GM21825 (cell line): Measurements from ENCODE around the gene SCCPDH.

Experiments
- ATAC-seq: cut with Tn5 transposase; IDR thresholded peaks from one replicate; pipeline ENCODE4 v1.9.1; 2021; ENCODE audit warnings: mild to moderate bottlenecking, moderate library complexity; ENCODE audit not compliant: unreplicated experiment

SCCPDH gene

DNA sequence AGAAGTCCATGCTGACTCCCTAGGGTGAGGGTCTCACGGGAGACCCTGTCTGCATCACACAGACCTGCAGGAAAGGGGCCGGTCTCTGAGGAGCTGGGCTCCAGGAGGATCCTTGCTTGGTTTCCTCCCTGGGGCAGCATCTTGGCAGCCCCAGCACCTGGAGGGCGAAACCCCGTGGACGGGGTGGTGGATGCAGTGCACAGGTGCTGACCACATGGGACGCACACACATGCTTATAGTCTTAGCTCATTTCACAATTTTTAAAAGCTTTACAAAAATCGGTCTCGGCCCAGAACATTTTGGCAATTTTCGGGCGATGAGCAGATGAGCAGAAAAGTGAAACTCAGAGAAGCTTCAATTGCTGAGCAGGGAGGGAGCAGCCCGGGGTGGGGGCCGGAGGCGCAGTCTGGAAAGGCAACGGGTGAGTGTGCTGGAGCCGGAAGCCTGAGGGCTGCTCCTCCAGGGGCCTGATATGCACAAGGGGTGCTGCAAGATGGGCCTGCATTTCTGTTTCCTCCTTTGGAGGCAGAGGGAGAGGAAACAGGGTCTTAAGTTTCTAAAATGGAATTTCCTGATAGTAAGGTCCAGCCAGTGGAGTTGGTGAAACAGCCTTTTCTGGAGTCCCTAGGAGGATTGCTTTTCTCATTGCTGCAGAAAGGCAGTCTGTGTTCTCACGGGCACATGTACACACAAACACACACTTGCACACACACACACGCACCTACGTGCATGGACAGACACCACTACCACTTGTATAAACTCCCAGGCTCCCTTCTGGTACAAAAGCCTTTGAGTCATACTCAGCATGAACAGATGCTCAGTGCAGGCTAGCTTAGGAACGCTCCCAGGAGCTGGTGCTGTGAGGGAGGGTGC is 60.6 kb downstream of the SCCPDH start:
- peak; percentile 71 for ATAC-seq

DNA sequence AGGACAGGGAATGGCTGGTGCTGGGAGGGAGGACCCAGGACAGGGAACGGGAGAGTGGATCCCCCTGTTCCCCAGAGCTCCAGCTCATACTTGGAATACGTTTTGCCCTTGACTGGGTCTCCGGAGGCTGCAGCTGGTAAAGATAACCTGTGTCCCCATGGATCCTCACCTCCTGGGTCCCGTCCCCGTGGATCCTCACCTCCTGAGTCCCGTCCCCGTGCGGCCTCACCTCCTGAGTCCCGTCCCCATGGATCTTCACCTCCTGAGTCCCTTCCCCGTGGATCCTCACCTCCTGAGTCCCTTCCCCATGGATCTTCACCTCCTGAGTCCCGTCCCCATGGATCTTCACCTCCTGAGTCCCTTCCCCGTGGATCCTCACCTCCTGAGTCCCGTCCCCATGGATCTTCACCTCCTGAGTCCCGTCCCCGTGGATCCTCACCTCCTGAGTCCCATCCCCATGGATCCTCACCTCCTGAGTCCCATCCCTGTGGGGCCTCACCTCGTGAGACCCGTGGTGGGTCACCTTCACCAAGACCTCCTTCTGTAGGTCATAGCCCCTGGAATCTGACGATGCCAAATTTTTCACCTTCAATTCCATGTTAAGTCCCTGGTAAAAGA is 61.4 kb downstream of the SCCPDH start:
- ATAC-seq, result no peak

DNA sequence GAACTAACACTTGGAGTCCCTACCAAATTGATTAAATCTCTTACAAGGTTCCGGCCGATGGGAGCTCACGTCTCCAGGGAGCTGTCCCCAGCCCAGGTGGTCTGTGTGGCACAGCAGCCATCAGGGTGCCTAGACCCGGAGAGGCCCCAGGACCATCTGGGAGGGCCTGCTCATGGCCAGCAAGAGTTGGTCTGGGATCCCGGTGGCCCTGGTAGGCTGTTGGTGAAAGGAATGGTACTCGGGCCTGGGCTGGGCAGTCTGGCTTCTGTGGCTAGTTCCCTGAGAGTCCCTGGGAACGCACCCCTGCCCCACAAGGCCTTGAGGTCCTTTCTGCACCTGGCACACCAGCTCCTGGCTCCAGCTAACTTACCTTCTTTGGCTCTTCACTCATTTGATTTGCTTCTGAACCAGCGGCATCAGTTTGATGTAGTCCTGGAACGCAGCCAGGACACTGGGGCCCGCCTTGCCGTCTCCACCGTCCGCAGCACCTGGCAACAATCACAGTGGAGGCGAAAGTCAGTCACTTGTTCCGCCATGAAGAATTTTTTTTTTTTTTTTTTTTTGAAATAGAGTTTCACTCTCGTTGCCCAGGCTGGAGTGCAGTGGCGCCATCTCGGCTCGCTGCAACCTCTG is 62.5 kb downstream of the SCCPDH start:
- no peak for ATAC-seq

DNA sequence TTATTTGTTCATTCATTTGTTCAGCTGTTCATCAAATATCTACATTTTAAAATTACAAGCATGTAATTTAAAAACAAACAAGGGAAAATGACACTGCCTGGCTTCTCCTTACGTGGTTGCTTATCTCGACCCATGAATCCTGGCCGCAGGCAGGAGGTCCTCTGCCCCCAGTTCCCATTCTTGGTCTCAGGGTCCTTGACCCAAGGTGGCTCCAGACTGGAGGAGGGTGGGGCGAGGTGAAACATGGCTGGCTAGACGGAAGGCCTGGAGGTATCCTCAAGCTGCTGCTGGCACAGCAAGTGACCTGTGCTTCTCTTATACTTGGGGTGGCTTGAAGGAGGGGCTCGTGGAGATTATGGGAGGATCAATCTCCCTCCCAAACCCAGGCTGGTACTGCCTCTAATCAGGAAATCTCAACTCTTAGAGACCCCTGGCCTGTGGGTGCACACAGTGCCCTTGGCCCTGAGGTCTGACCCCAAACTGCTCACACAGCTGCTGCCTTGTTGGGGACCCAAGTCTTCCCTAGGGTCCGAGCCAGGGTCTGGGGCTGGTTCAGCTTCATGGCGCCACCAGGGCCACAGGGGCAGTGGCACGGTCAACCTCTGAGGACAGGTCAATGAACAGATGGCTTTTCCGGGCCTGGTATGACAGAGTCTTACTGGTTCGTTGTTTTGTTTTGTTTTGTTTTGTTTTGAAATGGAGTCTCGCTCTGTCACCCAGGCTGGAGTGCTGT is 63.7 kb downstream of the SCCPDH start:
- no peak for ATAC-seq

DNA sequence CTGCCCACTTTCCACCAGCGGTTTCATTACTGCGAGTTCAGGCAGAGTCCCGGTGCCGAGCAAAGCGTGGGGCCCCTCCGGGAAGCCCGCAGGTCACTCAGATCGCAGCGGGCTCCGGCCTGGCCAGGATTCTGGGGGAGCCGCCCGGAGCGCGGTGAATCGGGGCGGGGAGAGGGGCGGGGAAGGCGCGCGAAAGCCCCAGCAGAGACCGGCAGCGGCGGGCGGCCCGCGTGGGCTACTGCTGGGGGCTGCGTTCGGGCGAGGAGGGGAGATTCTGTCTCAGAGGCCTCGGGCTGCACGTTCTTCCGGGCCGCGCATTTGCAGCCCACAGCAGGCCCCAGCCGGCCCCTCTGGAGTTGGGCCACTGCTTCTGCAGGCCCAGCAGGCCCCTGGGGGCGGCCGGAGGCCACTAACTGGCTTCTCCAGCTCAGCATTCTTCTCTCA is 64.7 kb downstream of the SCCPDH start:
- no peak for ATAC-seq

DNA sequence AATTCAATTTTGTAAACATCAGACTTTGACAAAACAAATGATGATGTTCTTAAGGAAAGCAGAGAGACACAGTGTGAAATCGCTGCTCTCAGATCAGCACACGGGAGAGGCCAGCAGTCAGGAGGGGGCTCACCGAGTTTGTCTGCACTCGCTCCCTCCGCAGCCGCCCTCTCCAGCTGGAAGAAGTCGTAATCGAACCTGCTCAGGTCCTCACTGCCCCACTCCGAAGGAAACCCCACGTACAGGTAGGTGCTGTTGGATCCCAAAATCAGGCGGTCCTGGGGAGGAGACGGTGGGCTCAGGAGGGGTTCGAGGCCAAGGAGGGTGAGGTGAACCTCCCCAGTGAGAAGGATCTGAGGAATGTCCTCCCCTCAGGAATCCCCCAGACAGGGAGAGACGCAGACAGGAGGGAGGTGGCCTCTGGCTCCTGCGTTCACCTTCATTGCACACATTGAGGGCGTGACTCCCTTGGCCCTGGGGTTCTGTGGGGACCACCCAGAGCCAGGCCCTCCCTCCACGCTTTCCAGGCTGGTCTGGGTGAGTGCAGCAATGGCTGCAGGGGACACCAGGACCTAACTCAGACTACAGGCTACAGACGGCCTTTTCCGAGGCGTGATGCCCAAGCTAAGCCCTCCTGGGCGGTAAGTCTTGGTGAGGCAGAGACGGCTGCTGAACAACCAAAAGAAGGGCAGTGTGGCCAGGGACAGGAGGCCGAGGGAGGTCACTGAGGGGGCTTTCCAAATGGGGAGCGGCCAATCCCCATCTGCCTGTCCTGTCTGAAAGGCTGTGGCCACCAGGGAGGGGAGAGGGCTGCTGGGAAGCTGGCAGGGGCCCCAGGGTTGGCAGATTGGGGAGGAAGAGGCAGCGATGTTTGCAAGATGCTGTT is 65.5 kb downstream of the SCCPDH start:
- ATAC-seq, result no peak

DNA sequence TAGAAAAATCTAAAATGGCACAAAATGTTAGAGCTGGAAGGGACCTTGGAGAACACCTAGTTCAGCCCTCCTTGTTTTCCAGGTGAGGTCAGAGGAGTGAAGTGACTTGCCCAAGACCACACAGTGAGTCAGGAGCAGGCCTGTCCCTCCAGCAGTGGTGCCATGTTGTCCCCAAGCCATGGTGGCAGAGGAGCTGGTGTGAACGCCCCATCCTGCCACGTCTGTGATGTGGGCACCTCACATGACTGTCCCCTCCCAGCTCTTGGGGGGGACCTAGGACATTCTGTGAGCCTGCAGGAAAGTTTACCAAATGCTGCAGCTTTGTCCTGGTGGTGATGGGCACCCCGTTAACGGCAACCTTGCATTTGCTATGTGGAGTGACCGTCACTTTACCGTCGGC is 66.2 kb downstream of the SCCPDH start:
- no peak for ATAC-seq

DNA sequence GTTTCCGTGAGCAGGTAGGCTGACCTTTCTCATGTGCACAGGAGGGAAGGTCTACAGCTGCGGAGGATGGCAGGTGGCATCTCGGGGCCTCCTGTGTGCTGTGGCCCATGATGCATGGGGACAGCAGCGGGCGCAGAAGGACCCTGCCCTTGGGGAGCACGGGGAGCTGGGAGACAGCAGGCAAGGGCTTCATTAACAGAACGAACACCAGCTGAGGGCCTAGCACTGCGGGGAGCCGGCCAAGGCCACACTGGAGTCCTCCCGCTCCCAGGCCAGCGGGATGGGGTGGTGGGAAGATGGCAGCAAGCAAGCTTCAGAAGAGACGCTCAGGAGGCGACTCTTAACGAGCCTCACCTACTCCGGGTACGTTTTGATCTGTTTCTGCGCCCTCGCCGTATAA is 66.6 kb downstream of the SCCPDH start:
- ATAC-seq, result no peak

DNA sequence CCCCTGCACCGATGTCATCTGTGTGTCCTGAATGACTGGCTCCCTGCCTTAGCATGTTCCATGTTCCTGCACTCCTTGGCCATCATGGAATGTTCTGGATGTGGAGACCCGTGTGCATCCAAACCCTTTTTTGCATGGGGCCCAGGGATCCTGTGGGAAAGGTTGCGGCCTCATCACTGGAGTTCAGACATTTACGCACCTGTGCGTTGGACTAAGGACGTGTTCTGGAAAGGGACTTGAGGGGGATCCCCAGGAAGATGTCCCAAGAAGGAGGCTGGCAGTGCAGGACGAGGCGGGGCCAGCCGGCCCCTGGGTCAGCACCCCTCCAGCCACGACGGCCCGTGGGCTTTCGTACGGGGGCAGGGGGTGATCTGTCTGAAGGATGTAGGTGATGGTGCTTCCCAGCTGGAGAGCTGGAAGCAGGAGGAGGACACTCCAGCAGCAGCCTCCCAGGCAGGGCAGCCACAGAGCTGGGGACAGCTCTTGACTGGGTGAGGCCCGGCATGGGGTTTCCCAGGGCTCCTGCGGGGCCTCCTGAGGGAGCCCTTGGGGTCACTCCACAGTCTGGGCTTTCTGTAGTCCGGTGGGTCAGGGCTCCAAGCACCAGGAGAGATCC is 67.2 kb downstream of the SCCPDH start:
- no peak for ATAC-seq

DNA sequence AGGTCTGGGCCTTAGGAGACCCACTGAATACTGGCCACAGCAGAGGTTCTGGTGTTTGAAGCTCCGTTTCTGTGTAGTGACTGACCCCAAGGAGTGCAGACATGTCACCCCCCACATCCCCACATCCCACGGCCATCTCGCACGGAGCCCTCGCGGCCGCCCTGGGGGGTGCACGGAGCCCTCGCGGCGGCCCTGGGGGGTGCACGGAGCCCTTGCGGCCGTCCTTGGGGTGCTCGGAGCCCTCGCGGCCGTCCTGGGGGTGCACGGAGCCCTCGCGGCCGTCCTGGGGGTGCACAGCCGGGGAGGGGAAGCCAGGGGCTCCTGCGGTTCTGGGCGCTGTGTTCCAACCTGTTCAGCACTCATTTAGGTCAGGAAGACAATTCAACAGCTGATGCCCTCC is 68.4 kb downstream of the SCCPDH start:
- no peak for ATAC-seq

DNA sequence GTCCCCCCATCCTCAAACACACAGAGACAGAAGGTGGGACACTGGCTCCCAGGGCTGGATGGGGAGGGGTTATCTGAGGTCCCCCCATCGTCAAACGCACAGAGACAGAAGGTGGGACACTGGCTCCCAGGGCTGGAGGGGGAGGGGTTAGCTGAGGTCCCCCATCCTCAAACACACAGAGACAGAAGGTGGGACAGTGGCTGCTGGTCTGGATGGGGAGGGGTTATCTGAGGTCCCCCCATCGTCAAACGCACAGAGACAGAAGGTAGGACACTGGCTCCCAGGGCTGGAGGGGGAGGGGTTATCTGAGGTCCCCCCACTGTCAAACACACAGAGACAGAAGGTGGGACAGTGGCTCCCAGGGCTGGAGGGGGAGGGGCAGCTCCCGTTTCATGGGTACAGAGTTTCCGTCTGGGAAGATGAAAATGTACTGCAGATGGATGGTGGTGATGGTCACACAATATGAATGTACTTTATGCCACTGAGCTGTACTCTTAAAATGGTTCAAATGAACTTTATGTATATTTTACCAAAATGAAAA is 69.2 kb downstream of the SCCPDH start:
- no peak for ATAC-seq

DNA sequence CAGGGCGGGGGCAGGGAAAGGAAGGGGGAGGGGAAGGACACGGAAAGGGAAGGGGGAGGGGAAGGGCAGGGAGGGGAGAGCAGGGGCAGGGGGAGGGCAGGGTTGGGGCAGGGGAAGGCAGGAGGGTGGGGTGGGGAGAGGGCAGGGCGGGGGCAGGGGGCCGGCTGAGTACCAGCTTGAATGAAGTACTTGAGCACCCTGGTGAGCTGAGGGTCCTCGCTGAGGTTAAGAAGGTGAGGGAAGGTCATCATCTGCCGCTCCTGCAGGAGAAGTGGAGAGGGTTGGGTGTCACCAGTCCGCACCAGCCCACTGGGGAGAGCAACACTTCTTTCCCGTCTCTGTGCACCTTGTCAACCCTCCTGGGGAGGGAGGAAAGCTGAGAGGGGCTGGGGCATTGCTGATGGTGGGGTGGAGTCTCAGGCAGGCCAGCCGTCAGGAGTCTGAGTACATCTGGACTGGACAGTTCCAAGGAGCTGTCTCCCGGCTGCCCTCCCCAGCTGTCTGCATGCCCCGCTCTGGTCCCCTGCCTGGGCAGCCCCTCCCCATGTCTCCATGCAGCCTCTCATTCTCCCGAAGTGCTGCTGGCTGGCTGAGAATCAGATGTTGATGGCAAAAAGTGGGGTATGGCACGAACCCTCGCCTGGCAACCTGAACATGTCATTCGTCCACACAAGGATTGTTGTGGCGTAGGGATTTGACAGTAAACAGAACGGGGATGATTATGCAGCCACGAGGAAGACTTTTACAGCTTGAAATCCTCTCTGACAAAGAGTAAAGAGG is 70.0 kb downstream of the SCCPDH start:
- no peak for ATAC-seq

DNA sequence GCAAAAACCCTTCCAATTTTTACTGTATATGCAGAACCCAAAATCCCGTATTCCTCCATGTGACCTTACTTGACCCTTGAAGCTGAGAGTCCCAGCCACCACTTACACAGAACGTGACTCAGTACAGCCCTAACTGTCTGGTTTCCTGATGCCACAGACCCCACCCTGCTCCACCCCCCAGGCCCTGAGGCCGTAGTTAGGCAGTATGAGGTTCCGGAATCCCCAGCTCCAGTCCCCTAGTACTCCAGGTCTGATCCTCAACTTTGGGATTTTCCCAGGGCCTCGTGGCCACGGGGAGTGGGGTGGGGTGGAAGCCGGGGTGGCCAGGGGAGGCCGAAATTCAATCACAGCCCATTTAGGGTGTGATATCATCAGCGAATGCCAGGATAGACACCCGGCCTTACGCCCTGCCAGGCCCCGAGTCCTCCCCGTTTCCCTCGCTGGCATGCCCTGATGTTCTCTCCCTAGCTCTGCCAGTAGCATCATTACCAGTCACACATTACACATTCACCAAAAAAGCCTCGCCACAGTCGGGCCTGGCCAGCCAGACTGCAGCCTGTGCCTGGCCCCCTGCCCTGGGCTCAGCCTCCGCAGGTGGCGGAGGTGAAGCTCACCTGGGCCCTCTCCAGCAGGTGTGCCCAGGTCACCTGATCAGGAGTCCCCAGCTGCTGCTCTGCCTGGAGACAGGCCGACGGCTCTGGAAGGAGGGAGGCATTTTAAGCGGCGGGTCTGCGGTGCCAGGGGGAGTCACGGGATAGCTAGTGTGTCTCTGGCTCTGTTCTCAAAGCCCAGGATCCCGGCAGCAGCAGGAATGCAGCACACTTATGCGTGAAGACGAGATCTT is 70.8 kb downstream of the SCCPDH start:
- ATAC-seq, result no peak

DNA sequence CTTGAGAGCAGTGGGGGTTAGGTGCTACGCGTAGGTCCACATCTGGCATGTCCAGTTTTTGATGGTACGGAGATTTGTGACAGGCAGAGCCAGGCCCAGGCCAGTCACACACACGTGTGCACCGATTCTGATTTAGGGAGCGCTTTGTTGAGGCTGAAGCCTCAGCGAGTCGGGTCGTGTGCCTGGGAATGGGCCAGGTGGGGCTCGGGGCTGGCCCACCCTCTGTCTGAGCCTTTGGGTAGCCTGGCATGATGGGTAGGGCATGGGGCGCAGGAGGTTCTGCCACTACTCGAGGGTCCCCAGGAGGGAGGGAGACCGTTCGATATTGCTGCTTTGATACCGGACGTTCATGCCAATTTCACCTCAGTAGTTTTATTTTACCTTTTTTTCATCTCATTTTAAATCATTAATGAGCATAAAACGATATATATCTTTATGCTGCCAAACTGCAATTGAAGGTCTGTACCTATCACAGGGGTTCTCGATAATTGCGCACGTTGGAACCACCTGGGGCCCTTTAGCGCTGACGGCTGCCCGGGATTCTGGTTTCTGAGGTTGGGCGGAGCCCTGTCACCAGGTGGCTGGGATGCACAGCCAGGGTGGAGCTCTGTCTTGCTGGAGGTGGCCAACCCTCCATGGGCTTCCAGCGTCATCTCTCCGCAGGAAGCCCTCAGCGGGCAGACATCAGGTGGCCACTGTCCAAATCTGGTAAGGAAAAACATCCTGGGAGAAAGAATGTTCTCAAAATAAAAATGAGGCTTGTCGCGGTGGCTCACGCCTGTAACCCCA is 71.9 kb downstream of the SCCPDH start:
- no peak for ATAC-seq

DNA sequence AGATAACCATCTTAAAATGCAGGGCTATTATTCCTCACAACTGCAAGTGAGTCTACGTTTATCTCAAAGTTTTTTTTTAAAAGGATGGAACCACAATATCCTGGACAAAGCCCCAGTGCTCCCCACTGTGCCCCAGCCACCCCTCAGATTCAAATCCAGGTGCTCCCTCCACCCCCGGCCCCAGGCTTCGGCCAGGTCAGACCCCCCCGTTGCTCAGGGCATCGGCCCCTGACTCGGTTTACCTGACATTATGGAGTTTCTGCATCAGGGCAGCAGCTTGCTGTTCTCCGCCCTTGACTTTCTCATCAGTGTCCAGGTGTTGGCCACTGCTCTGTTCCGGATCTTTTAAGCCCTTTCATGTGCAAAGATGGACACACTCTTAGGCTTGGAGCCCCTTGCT is 72.9 kb downstream of the SCCPDH start:
- no peak for ATAC-seq

DNA sequence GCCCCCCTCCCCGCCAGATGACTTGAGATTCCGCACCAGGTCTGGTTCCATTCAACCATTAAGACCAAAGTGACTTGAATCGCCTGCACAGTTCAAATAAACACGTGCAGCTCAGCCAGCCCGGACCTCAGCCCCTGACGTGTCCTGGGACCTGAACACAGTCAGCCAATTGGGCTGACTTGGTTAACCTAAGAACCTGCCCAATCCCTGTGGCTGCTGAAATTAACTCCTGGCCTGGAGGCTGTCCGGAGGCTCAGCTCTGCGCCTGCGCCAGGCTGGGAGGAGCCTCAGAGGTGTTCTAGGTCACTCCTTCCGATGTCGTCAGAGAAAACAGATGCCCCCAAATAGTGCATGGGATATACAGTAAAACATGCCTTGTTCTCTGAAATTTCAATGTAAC is 73.4 kb downstream of the SCCPDH start:
- no peak for ATAC-seq

DNA sequence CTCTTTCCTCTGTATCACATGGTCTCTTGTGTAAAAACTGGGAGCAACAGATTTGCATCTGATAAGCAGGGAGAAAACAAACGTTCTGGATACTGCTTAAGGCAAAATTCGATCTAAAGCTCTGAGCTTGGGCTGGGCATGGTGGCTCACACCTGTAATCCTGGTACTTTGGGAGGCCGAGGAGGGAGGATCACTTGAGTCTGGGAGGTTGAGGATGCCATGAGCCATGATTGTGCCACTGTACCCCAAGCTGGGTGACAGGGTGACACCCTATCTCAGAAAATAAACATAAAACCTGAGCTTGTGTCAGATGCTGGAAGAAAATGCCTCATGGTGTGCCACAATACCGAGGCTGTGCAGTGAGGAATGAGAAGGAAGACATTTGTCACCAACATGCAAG is 73.9 kb downstream of the SCCPDH start:
- ATAC-seq, result no peak
